ENCODE measurements around the gene SP9.
"Not testable (repeated sequence)": the region's sequence is repeated elsewhere in the genome, so short reads cannot be mapped to it uniquely, and the experiment has no call there.

SP9 gene

GRCh38 chr2:174344716-174345461, 10.1 kb downstream of the SP9 start:
- peak in 1 of 2 donors; percentile 46 for DNase-seq

- DNase-seq = peak in 1 of 2 donors; percentile 5
These were observed 15.3 kb downstream of the SP9 start for GRCh38 chr2:174350018-174350417.

- no peak for DNase-seq
These were observed 15.9 kb downstream of the SP9 start for GRCh38 chr2:174350593-174351181.

- no peak for DNase-seq
These were observed 18.2 kb downstream of the SP9 start for GRCh38 chr2:174353004-174353403.

GRCh38 chr2:174356347-174356746, 21.6 kb downstream of the SP9 start:
- no peak for DNase-seq

- DNase-seq = not testable (repeated sequence)
These were observed 24.9 kb downstream of the SP9 start for GRCh38 chr2:174359663-174360062.

GRCh38 chr2:174362949-174363348, 28.2 kb downstream of the SP9 start:
- no peak for DNase-seq

DNA sequence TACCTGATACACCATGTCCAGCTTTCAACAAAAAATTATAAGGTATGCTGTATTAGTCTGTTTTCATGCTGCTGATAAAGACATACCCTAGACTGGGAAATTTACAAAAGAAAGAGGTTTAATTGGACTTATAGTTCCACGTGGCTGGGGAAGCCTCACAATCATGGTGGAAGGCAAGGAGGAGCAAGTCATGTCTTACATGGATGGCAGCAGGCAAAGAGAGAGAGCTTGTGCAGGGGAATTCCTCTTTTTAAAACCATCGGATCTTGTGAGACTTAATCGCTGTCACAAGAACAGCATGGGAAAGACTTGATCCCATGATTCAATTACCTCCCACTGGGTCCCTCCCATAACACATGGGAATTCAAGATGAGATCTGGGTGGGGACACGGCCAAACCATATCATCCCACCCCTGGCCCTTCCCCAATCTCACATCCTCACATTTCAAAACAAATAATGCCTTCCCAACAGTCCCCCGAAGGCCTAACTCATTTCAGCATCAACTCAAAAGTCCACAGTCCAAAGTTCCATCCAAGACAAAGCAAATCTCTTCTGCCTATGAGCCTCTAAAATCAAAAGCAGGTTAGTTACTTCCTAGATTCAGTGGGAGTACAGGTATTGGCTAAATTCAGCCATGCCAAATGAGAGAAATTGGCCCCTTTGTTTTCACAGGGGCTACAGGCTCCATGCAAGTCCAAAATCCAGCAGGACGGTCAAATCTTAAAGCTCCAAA, 28.9 kb downstream of the SP9 start:
- not testable (repeated sequence) for DNase-seq

DNA sequence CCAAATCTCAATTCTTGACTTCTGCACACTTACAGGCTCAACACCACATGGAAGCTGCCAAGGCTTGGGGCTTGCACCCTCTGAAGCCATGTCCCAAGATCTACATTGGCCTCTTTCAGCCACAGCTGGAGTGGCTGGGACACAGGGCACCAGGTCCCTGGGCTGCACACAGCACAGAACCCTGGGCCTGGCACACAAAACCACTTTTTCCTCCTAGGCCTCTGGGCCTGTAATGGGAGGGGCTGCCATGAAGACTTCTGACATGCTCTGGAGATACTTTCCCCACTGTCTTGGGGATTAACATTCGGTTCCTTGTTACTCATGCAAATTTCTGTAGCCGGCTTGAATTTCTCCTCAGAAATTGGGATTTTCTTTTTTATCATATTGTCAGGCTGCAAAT, 29.9 kb downstream of the SP9 start:
- no peak for DNase-seq

GRCh38 chr2:174365571-174365970, 30.8 kb downstream of the SP9 start:
- DNase-seq = no peak

- DNase-seq = no peak
These were observed 33.9 kb downstream of the SP9 start for GRCh38 chr2:174368691-174369090.

DNA sequence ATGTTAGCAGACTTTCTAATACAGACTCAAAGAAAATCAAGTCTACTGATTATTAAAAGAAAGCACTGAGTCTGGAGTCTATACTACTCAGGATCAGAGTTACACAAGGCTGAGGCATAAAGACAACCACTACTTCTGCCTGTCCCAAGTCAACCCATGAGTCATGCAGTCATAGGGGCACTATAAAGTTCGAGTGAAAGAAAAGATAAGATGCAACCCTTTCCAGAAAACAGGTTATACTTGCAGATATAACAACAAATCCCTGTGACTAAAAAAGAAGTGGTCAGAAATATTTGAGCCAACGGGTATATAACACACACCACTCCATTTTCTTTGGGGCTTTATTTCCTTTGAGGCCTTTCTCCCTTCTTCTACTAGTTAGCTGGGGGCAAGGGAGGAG, 42.2 kb downstream of the SP9 start:
- no peak for DNase-seq

DNA sequence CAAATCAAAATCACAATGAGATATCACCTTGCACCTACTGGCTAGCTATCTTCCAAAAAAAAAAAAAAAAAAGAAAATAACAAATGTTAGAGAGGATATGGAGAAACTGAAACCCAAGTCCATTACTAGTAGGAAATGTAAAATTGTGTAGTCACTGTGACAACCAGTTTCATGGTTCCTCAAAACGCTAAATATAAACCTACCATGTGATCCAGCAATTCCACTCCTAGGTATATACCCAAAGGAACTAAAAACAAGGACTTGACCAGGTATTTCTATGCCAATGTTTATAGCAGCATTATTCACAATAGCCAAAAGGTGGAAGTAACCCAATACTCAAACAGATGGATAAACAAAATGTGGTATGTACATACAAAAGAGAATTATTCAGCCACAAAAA, 49.0 kb downstream of the SP9 start:
- no peak for DNase-seq

GRCh38 chr2:174385201-174385600, 50.4 kb downstream of the SP9 start:
- no peak for DNase-seq

Measured in CD4-positive, alpha-beta T cell treated with Interleukin-4 for 1 hour (primary cell).